Caco-2 (cell line): ENCODE measurements around the gene TBATA. TPM values are rescaled to one million over a fixed set of nuclear protein-coding genes. Genes with fewer than 3 reads are reported as not detected.

Source experiments
- BruUV-seq: library from RNA; stranded (reverse); fragments of 400-500 nt; replicated peaks from 2 replicates; lab custom pipeline; 2021; lab: Mats Ljungman, UMichigan
- CTCF ChIA-PET: fragments of 300-600 bp; sonication (Branson Sonifier 250); formaldehyde crosslinking; loops from one replicate; lab custom pipeline; 2022; ENCODE audit warnings: antibody characterized with exemption; lab: Charles Lee
- POLR2A ChIA-PET: fragments of 300-600 bp; sonication (Branson Sonifier 250); formaldehyde crosslinking; loops from one replicate; lab custom pipeline; 2022; ENCODE audit warnings: antibody characterized with exemption; lab: Charles Lee
- DNase-seq, 2 experiments: peaks; one replicate each; pipeline versions ENCODE4 v3.0.0 to v3.0.0-alpha.2; 2020 to 2022
- H3K27me3 ChIP-seq: replicated peaks from 2 replicates; pipeline ENCODE4 v1.6.0; 2011; ENCODE audit warnings: low read length; ENCODE audit not compliant: control insufficient read depth, insufficient read depth
- H3K36me3 ChIP-seq: 2 replicates; pipeline ENCODE4 v1.5.1; 2011; ENCODE audit warnings: low read length; ENCODE audit not compliant: control insufficient read depth, insufficient read depth
- H3K4me1 ChIP-seq: fragments of 250-450 bp; sonication (Bioruptor Pico); 2 replicates; pipeline ENCODE4 v1.5.1; 2020; ENCODE audit warnings: mild to moderate bottlenecking
- H3K4me3 ChIP-seq: 2 replicates; pipeline ENCODE4 v1.5.1; 2011; ENCODE audit warnings: low read depth, mild to moderate bottlenecking, control low read depth, low read length
- H3K9me3 ChIP-seq: fragments of 250-450 bp; sonication (Bioruptor Pico); 2 replicates; pipeline ENCODE4 v1.5.1; 2020; ENCODE audit warnings: mild to moderate bottlenecking, moderate library complexity
- H3K27ac Mint-ChIP-seq: one replicate; pipeline ENCODE4 v1.8.0; 2022; ENCODE audit warnings: mixed read lengths; ENCODE audit not compliant: unreplicated experiment
- H3K27me3 Mint-ChIP-seq: one replicate; pipeline ENCODE4 v1.8.0; 2022; ENCODE audit warnings: mixed read lengths; ENCODE audit not compliant: insufficient read depth, unreplicated experiment
- H3K36me3 Mint-ChIP-seq: one replicate; pipeline ENCODE4 v1.8.0; 2022; ENCODE audit warnings: mild to moderate bottlenecking, mixed read lengths; ENCODE audit not compliant: insufficient read depth, unreplicated experiment
- H3K4me1 Mint-ChIP-seq: one replicate; pipeline ENCODE4 v1.8.0; 2022; ENCODE audit warnings: low read depth, mixed read lengths; ENCODE audit not compliant: unreplicated experiment
- H3K4me3 Mint-ChIP-seq: one replicate; pipeline ENCODE4 v1.8.0; 2022; ENCODE audit warnings: mild to moderate bottlenecking, moderate library complexity, mixed read lengths; ENCODE audit not compliant: unreplicated experiment
- H3K9me3 Mint-ChIP-seq: one replicate; pipeline ENCODE4 v1.8.0; 2022; ENCODE audit warnings: mixed read lengths; ENCODE audit not compliant: unreplicated experiment
- CTCF ChIP-seq, 2 experiments: fragments of 200-600 bp in 1 of 2; IDR thresholded peaks; 1 replicate in 1 of 2; 2 replicates in 1 of 2; pipeline versions ENCODE4 v1.5.1 to v1.8.0; 2011 to 2022; ENCODE audit warnings: antibody characterized with exemption in 1 of 2, control low read depth in 1 of 2, inconsistent platforms in 1 of 2, low read depth in 1 of 2, low read length in 1 of 2, mild to moderate bottlenecking in 1 of 2, moderate library complexity in 1 of 2; ENCODE audit not compliant: insufficient read depth in 1 of 2, severe bottlenecking in 1 of 2, unreplicated experiment in 1 of 2
- intact Hi-C: fragments of 100-400 bp; cut with micrococcal nuclease; formaldehyde crosslinking; loops from one replicate; pipeline ENCODE4 v1.10.0; 2022; ENCODE audit not compliant: unreplicated experiment
- total RNA-seq: library from RNA; stranded (reverse); gene quantifications from 2 replicates; pipeline ENCODE4 v1.2.3, GENCODE V29; 2022

The TBATA gene
- total RNA-seq, 1 experiment from 2014 or later = not detected

DNA sequence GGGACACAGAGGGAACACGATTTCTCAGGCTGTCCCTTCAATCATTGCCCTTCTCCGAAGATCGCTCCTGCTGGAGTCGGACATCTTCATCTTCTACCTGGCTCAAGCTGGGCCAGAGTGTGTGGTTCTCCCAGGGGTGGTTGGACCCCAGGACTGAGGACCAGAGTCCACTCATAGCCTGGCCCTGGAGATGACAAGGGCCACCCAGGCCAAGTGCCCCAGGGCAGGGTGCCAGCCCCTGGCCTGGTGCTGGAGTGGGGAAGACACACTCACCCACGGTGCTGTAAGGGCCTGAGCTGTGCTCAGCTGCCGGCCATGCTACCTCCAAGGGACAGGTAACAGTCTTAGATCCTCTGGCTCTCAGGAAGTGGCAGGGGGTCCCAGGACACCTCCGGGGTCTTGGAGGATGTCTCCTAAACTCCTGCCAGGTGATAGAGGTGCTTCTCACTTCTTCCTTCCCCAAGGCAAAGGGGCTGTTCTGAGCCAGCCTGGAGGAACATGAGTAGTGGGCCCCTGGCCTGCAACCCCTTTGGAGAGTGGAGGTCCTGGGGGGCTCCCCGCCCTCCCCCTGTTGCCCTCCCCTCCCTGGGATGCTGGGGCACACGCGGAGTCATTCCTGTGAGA lies 23.3 kb downstream of the TBATA start:
- H3K4me1 Mint-ChIP-seq = peaks cover 8% of the 10 kb centered on the region
- H3K4me3 Mint-ChIP-seq = no peak overlapping the region
- H3K4me3 ChIP-seq = no peak overlapping the region
- H3K27me3 Mint-ChIP-seq = no peaks in the 10 kb centered on the region
- intact Hi-C loops = loop anchor here (1.0 kb wide), 1 partner anchor 118 kb away; no protein-coding TSS in a partner anchor
- peaks cover 14% of the 10 kb centered on the region for H3K9me3 ChIP-seq
- no peaks in the 10 kb centered on the region for H3K27me3 ChIP-seq
- CTCF ChIA-PET = interaction anchor here (0.6 to 2.4 kb wide), 5 partner anchors 16 to 1542 kb away, joined by 3 to 10 read pairs (median 4); partner anchors contain the start of gene HKDC1
- H3K4me1 ChIP-seq = no peaks in the 10 kb centered on the region
- H3K27ac Mint-ChIP-seq = no peak overlapping the region
- BruUV-seq = no TSS peak
- no peaks in the 10 kb centered on the region for H3K36me3 ChIP-seq
- TF ChIP-seq CTCF (IDR thresholded peaks at IDR 0.05; ENCODE audit: insufficient read depth in 1 of 2, low read depth in 1 of 2, low read length in 1 of 2, severe bottlenecking in 1 of 2, unreplicated experiment in 1 of 2) = no peak
- POLR2A ChIA-PET = no interaction called here
- DNase-seq = no peak
- no peaks in the 10 kb centered on the region for H3K36me3 Mint-ChIP-seq
- peaks cover 11% of the 10 kb centered on the region for H3K9me3 Mint-ChIP-seq

DNA sequence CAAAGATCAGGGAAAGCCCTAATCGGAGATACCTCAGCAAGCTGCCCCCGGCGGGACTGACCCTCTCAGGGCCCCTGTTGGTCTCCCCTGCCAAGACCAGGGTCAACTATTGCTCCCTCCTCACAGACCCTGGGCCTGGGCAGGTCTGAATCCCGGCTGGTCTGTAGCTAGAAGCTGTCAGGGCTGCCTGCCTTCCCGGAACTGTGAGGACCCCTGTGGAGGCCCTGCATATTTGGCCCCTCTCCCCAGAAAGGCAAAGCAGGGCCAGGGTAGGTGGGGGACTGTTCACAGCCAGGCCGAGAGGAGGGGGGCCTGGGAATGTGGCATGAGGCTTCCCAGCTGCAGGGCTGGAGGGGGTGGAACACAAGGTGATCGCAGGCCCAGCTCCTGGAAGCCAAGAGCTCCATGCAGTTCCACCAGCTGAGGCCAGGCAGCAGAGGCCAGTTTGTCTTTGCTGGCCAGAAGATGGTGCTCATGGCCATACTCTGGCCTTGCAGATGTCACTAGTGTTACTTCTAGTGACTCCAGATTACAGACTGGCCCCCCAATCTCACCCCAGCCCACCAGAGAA lies 24.1 kb downstream of the TBATA start:
- H3K27me3 ChIP-seq = no peaks in the 10 kb centered on the region
- H3K4me3 ChIP-seq = no peak overlapping the region
- H3K4me1 ChIP-seq = no peaks in the 10 kb centered on the region
- intact Hi-C loops = loop anchor here (1.0 kb wide), 1 partner anchor 119 kb away; no protein-coding TSS in a partner anchor
- TF ChIP-seq CTCF (IDR thresholded peaks at IDR 0.05; ENCODE audit: insufficient read depth in 1 of 2, low read depth in 1 of 2, low read length in 1 of 2, severe bottlenecking in 1 of 2, unreplicated experiment in 1 of 2) = peak in 1 of 2 experiments; percentile 47
- no peak overlapping the region for H3K27ac Mint-ChIP-seq
- no peaks in the 10 kb centered on the region for H3K36me3 ChIP-seq
- ChIA-PET CTCF (interaction anchor here (0.6 to 2.4 kb wide), 10 partner anchors 17 to 1541 kb away, joined by 3 to 10 read pairs (median 5); partner anchors contain the start of gene HKDC1), POLR2A (no interaction called here)
- H3K9me3 ChIP-seq = peaks cover 7% of the 10 kb centered on the region
- H3K36me3 Mint-ChIP-seq = no peaks in the 10 kb centered on the region
- DNase-seq = peak in 1 of 2 experiments; percentile 39
- peaks cover 8% of the 10 kb centered on the region for H3K4me1 Mint-ChIP-seq
- no peak overlapping the region for H3K4me3 Mint-ChIP-seq
- no peaks in the 10 kb centered on the region for H3K27me3 Mint-ChIP-seq
- peaks cover 11% of the 10 kb centered on the region for H3K9me3 Mint-ChIP-seq
- BruUV-seq = no TSS peak

DNA sequence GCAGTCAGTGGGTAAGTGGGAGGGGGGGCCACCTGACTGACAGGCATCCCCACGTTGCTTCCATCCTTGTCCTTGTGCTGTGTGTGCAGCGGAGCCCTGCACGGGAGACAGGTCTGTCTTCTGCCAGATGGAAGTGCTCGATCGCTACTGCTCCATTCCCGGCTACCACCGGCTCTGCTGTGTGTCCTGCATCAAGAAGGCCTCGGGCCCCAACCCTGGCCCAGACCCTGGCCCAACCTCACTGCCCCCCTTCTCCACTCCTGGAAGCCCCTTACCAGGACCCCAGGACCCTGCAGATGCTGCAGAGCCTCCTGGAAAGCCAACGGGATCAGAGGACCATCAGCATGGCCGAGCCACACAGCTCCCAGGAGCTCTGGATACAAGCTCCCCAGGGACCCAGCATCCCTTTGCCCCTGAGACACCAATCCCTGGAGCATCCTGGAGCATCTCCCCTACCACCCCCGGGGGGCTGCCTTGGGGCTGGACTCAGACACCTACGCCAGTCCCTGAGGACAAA lies 24.8 kb downstream of the TBATA start:
- POLR2A ChIA-PET = no interaction called here
- CTCF ChIA-PET = interaction anchor here (0.6 to 2.4 kb wide), 7 partner anchors 17 to 321 kb away, joined by 3 to 10 read pairs (median 4); no protein-coding TSS in a partner anchor

More for the DNA sequence above, 24.8 kb downstream of the TBATA start:
- DNase-seq = no peak
- Mint-ChIP-seq H3K9me3 (peaks cover 7% of the 10 kb centered on the region), H3K36me3 (no peaks in the 10 kb centered on the region), H3K27ac (no peak overlapping the region), H3K4me1 (peaks cover 8% of the 10 kb centered on the region), H3K27me3 (no peaks in the 10 kb centered on the region), H3K4me3 (no peak overlapping the region)
- Histone ChIP-seq H3K36me3 (no peaks in the 10 kb centered on the region), H3K9me3 (no peaks in the 10 kb centered on the region), H3K4me1 (no peaks in the 10 kb centered on the region), H3K4me3 (no peak overlapping the region), H3K27me3 (no peaks in the 10 kb centered on the region)
- intact Hi-C loops = no loop called here
- TF ChIP-seq CTCF (IDR thresholded peaks at IDR 0.05; ENCODE audit: insufficient read depth in 1 of 2, low read depth in 1 of 2, low read length in 1 of 2, severe bottlenecking in 1 of 2, unreplicated experiment in 1 of 2) = no peak
- no TSS peak for BruUV-seq
